Skeletal muscle tissue (tissue), 4 donors: Measurements from ENCODE around the gene LRIG1. TPM values are rescaled to one million over a fixed set of nuclear protein-coding genes. Genes with fewer than 3 reads are reported as not detected.

ENCODE experiments used
- H3K27ac ChIP-seq: one replicate; pipeline ENCODE4 v1.7.0; 2013; ENCODE audit warnings: mild to moderate bottlenecking, low read depth, low read length, inconsistent platforms
- H3K27me3 ChIP-seq, 3 donors: one replicate each; pipeline ENCODE4 v1.7.0; 2013; ENCODE audit warnings: low read length in 3 of 3; ENCODE audit not compliant: control insufficient read depth in 3 of 3, insufficient read depth in 3 of 3
- H3K36me3 ChIP-seq, 3 donors: one replicate each; pipeline ENCODE4 v1.7.0; 2013; ENCODE audit warnings: low read length in 3 of 3; ENCODE audit not compliant: control insufficient read depth in 3 of 3, insufficient read depth in 3 of 3
- H3K4me1 ChIP-seq, 3 donors: one replicate each; pipeline ENCODE4 v1.7.0; 2013; ENCODE audit warnings: low read length in 3 of 3, mild to moderate bottlenecking in 3 of 3; ENCODE audit not compliant: control insufficient read depth in 3 of 3, insufficient read depth in 3 of 3
- H3K4me3 ChIP-seq, 3 donors: one replicate each; pipeline ENCODE4 v1.7.0; 2013; ENCODE audit warnings: low read length in 3 of 3
- H3K9ac ChIP-seq, 3 donors: one replicate each; pipeline ENCODE4 v1.7.0; 2013; ENCODE audit warnings: low read length in 3 of 3, mild to moderate bottlenecking in 3 of 3, moderate library complexity in 2 of 3, low read depth in 1 of 3
- H3K9me3 ChIP-seq, 3 donors: one replicate each; pipeline ENCODE4 v1.7.0; 2013; ENCODE audit warnings: low read length in 3 of 3; ENCODE audit not compliant: control insufficient read depth in 3 of 3
- total RNA-seq: library from RNA; depleted of rRNA; stranded (reverse); fragments of >200 nt; gene quantifications from one replicate; pipeline ENCODE4 v1.2.3, GENCODE V29; 2014
- donor health status: Osteomylitis.

LRIG1 gene
- total RNA-seq, 1 donor from 2014 or later, result 135 TPM

GRCh38 chr3:66437341-66437929, 63.4 kb downstream of the LRIG1 start:
- Histone ChIP-seq H3K27ac (no peak overlapping the region), H3K9me3 (no peaks in the 10 kb centered on the region), H3K36me3 (no peaks in the 10 kb centered on the region), H3K27me3 (no peaks in the 10 kb centered on the region), H3K4me3 (no peak overlapping the region), H3K4me1 (peaks cover 63 to 80% (median 70%) of the 10 kb centered on the region in 3 donors), H3K9ac (no peak overlapping the region)

DNA sequence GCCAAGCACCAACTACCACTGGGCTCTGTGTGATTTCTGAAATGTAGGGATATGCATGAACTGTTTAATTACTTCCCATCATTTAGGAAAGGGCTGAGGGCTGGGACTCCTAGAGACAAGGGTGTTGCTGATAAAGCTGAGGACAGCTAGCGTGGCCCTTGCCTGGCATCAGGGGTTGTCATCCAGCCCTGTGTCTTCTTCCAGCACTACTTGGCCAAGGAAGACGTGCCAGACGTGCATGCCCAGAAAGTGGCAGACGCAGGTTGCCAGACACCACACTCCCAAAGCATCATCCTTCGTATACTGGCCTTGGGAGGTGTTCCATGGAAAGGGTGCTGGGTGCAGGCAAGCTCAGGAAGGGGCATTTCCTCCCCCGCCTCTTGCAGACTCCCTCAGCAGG, 64.8 kb downstream of the LRIG1 start:
- H3K4me1 ChIP-seq, result peaks cover 61 to 80% (median 66%) of the 10 kb centered on the region in 3 donors
- H3K4me3 ChIP-seq, result peak overlapping the region in 1 of 3 donors; percentile 17
- H3K9ac ChIP-seq, result peak overlapping the region in 1 of 3 donors; percentile 19
- H3K36me3 ChIP-seq, result no peaks in the 10 kb centered on the region
- H3K27me3 ChIP-seq, result no peaks in the 10 kb centered on the region
- peak overlapping the region; percentile 23 for H3K27ac ChIP-seq
- no peaks in the 10 kb centered on the region for H3K9me3 ChIP-seq

DNA sequence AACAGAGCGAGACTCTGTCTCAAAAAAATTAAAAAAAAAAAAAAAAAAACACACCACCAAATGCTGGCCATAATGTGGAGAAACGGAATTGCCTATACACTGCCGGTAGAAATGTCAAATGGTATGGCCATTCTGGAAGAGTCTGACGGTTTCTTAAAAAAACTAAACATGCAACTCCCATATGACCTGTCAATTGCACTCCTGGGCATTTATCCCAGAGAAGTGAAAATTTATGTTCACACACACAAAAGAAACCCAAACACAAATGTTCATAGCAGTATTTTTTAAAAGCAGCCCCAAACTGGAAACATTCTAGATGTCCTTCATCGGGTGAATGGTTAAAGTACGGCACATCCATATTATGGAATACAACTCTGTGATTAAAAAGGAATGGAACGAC, 66.1 kb downstream of the LRIG1 start:
- Histone ChIP-seq H3K36me3 (no peaks in the 10 kb centered on the region), H3K9ac (no peak overlapping the region), H3K4me1 (peaks cover 58 to 76% (median 67%) of the 10 kb centered on the region in 3 donors), H3K27ac (no peak overlapping the region), H3K9me3 (no peaks in the 10 kb centered on the region), H3K27me3 (no peaks in the 10 kb centered on the region), H3K4me3 (no peak overlapping the region)

DNA sequence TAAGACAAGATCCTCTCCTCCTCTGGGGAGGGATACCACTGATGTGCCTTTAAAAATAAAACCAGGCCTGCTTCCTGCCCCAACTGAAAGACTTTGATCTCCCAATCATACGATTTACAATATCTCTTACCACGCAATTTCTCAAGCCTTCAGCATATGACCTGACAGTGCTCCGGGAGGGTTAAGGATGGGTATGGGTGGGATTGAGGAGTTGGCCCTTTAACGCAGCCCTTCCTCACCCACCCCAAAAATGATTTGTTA, 67.4 kb downstream of the LRIG1 start:
- H3K4me1 ChIP-seq, result peaks cover 61 to 80% (median 72%) of the 10 kb centered on the region in 3 donors
- H3K4me3 ChIP-seq, result peak overlapping the region in 1 of 3 donors; percentile 32
- peak overlapping the region; percentile 50 for H3K27ac ChIP-seq
- H3K27me3 ChIP-seq, result no peaks in the 10 kb centered on the region
- peak overlapping the region in 2 of 3 donors; percentile 42 to 51 for H3K9ac ChIP-seq
- no peaks in the 10 kb centered on the region for H3K36me3 ChIP-seq
- no peaks in the 10 kb centered on the region for H3K9me3 ChIP-seq

- Histone ChIP-seq H3K9ac (peak overlapping the region; percentile 42 to 51 (median 47)), H3K9me3 (no peaks in the 10 kb centered on the region), H3K4me3 (peak overlapping the region in 2 of 3 donors; percentile 30 to 32), H3K36me3 (no peaks in the 10 kb centered on the region), H3K27ac (peak overlapping the region; percentile 50), H3K27me3 (no peaks in the 10 kb centered on the region), H3K4me1 (peaks cover 66 to 82% (median 75%) of the 10 kb centered on the region in 3 donors)
Observed at GRCh38 chr3:66432767-66433521, 67.9 kb downstream of the LRIG1 start.

DNA sequence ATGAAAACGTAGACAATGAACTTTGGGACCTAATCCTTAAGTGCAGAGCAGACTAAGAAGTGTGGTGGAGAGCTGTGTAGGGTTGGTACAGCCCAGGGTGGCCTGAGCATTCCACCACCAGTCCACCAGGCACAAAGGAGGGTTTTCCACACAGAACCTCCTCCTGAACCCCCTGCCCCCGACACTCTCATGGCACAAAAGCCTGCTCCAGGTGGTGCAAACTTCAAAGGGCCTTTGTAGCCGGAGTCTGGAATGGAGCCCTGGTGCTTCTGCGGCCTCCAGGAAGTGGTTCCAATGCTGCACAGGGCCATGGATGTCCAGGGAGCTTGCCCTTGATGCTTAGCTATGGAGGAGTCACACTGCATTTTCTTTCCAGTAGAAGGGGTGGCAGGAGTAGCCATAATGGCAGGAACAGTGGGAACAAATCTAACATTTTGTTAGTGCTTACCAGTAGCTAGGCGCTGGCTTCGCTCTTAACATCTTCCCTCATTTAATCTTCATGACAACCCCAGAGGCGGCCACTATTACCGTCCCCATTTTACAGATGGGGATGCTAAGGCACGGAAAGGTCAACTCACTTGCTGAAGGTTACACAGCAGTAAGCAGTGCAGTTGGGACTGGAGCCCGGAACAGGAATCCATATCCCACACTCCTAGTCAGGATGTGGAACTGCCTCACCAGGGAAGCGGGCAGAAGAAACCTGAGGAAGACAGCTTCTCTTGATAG, 68.6 kb downstream of the LRIG1 start:
- Histone ChIP-seq H3K27me3 (no peaks in the 10 kb centered on the region), H3K9me3 (no peaks in the 10 kb centered on the region), H3K9ac (peak overlapping the region in 1 of 3 donors; percentile 47), H3K4me1 (peaks cover 68 to 83% (median 78%) of the 10 kb centered on the region in 3 donors), H3K27ac (peak overlapping the region; percentile 50), H3K36me3 (no peaks in the 10 kb centered on the region), H3K4me3 (no peak overlapping the region)

GRCh38 chr3:66431494-66431893, 69.3 kb downstream of the LRIG1 start:
- Histone ChIP-seq H3K4me1 (peaks cover 71 to 83% (median 74%) of the 10 kb centered on the region in 3 donors), H3K9me3 (no peaks in the 10 kb centered on the region), H3K36me3 (no peaks in the 10 kb centered on the region), H3K9ac (no peak overlapping the region), H3K4me3 (no peak overlapping the region), H3K27me3 (no peaks in the 10 kb centered on the region), H3K27ac (no peak overlapping the region)

DNA sequence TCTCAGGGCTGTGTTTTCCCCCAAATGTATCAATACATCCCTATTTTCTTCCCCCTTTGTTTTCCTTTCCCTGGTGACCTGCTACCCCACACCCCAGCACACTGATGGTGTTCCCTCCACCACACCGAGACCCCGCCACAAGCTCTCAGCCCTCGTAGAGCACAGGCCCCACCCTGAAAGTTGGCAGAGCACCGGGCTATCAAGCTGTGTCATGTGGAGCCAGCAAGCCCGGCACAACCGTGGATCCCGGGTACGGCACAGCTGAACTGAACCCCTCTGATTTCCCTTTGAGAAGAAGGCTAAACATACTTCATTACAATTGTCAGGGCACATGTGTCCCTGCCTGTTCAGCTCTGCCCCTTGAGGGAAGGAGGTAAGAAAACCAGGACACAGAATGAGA, 69.9 kb downstream of the LRIG1 start:
- H3K4me1 ChIP-seq, result peaks cover 67 to 83% (median 68%) of the 10 kb centered on the region in 3 donors
- H3K4me3 ChIP-seq, result no peak overlapping the region
- no peak overlapping the region for H3K9ac ChIP-seq
- no peaks in the 10 kb centered on the region for H3K27me3 ChIP-seq
- no peak overlapping the region for H3K27ac ChIP-seq
- H3K36me3 ChIP-seq, result no peaks in the 10 kb centered on the region
- no peaks in the 10 kb centered on the region for H3K9me3 ChIP-seq

DNA sequence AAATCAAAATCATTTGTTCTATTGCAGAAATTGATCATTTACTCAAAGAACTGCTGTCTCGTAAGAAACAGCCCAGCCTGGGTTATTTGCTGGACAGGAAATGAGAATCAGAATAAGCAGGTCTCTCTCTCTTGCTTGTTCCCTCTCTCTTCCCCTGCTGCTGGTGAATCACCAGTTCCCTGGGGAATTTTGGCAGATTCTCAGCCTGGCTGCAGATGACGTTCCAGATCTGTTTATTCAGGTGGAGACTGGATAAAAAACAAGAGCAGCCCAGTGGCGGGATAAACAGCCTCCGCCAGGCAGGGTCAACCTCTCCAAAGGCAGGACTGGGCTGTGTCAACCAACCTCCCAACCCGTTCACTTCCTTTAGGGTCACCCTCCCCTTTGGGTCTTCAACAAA, 72.1 kb downstream of the LRIG1 start:
- H3K4me3 ChIP-seq, result peak overlapping the region in 1 of 3 donors; percentile 12
- peak overlapping the region; percentile 67 for H3K27ac ChIP-seq
- H3K36me3 ChIP-seq, result no peaks in the 10 kb centered on the region
- no peaks in the 10 kb centered on the region for H3K9me3 ChIP-seq
- peak overlapping the region in 2 of 3 donors; percentile 24 to 48 for H3K9ac ChIP-seq
- peaks cover 74 to 94% (median 77%) of the 10 kb centered on the region in 3 donors for H3K4me1 ChIP-seq
- no peaks in the 10 kb centered on the region for H3K27me3 ChIP-seq
